Stimulated activated CD4-positive, alpha-beta T cell treated with anti-CD3 and anti-CD28 coated beads, TNF-alpha, amount 100 ng/mL, for 4 hours (primary cell): ENCODE results near the gene TPD52L1.

Experiments used
- DNase-seq, 3 experiments: peaks; one replicate each; pipeline ENCODE4 v3.0.0-alpha.2; 2020; ENCODE audit warnings: low read depth in 3 of 3

TPD52L1 gene

DNA sequence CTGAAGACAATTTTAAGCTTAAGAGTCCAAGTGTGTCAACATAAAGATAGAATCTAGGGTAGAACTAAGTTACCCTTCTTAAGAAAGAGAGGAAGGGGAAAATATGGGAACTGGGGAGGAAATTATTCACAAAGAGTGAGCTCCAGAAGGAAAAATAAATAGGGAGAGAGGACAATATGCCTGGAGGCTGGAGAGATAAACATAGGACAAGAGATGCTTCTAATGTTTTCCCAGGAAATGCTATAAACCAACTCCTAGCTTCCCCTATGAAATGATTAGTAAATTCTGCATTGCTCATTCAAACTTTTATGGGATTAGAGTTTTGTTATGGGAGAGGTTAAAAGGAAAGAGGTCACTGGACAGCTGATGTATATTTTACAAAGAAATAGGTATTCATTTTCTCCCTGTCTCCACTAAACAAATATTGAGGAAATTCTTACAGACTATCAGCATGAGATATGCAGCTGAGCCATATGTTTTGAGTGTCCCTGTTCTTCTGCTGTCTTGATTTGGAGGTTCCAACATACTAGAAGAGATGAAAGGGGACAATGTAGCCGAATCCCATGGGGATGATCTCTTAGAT, 22.0 kb downstream of the TPD52L1 start:
- DNase-seq: no peak

DNA sequence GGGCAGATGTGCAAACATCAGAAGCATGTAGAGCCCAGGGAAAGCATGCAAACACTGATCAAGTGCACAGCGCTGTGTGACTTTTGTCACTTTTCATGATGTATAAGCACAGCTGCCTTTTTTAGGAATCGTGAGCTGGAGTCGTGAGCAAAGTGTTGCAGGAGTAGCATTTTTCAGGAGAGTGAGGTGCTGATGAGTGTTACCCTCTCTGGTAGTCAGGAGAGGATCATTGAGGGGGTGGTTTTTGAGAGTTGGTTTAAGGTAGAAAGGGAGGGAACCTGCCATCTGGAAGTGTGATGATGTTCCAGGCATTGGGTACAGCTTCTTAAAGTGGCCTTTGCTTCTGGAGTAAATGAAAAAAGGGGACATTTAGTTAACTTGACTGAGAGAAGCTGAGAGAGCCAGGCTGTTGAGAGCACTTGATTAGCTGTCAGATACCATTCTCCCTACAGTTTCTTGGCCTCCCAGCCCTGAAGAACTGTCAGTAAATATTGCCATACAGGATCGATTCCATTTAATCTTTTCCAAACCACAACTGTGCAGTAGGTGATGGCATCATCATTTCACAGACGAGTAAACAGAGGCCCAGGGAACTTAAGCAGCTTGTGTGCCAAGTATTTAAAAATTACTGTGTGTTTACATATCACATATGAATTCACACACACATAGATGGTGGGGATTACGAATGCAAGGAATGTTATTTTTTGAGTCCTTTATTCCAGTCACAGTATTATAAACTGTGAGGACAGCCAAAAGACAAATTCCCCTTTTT, 28.9 kb downstream of the TPD52L1 start:
- DNase-seq: no peak

- DNase-seq: no peak
Measured at GRCh38 chr6:125183391-125183790, 29.8 kb downstream of the TPD52L1 start.

DNA sequence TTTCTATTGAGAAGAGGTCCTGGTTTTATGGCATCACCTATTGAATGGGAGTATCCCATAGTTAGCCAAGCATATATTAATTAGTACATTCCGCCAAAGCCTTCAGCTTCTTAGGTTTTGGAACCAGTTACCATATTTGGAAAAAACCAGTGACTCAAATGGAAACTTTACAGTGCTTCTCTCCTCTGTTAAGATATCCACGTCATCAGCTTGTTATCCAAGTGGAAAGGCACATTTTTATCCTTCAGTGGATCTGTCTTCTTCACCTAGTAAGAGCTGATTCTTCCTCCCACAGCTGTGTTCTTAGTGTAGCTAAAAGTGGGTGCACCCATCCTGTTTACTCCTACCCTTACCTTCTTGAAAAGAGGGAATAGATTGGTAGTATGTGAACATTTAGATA, 34.5 kb downstream of the TPD52L1 start:
- DNase-seq: no peak

GRCh38 chr6:125188594-125189203, 35.1 kb downstream of the TPD52L1 start:
- DNase-seq: no peak

GRCh38 chr6:125189494-125189893, 35.9 kb downstream of the TPD52L1 start:
- DNase-seq: no peak

DNA sequence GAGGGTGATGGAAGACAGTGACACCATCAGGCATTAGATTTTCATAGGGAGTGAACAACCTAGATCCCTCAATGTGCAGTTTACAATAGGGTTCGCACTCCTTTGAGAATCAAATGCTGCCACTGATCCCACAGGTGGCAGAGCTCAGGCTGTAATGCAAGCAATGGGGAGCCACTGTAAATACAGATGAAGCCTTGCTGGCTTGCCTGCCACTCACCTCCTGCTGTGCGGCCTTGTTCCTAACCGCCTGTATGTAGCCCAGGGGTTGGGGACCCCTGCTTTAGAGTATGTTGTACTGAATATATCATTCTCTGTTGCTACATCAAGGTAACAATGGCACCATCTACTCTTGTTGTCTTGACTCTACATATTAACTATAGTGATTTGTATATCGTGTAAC, 37.1 kb downstream of the TPD52L1 start:
- no peak for DNase-seq

- DNase-seq: peak; percentile 9 to 21 (median 12)
Measured at GRCh38 chr6:125191916-125192609, 38.5 kb downstream of the TPD52L1 start.

- no peak for DNase-seq
Measured at GRCh38 chr6:125192610-125192930, 39.0 kb downstream of the TPD52L1 start.

DNA sequence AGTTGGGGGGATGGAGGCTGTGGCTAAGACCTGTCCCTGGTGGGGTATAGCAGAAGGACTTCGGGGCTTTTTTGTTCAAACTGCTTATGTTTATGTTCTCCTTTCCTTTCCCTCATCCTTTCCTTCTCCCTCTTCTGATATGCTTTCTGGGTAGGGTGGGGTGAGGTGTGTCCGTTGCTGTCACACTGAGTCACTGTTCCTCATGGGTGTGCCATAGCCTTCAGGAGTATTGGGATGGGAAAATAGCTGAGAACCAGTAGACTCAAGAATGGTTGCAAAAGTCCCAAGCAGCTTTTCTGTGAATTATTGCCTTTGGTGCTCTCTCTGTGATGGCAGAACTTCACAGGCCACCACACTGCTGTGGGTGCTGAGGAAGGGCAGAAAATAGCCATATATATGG, 39.6 kb downstream of the TPD52L1 start:
- no peak for DNase-seq

GRCh38 chr6:125194941-125195340, 41.4 kb downstream of the TPD52L1 start:
- no peak for DNase-seq

GRCh38 chr6:125195526-125195925, 42.0 kb downstream of the TPD52L1 start:
- DNase-seq: no peak

- no peak for DNase-seq
Measured at GRCh38 chr6:125196613-125197012, 43.0 kb downstream of the TPD52L1 start.

DNA sequence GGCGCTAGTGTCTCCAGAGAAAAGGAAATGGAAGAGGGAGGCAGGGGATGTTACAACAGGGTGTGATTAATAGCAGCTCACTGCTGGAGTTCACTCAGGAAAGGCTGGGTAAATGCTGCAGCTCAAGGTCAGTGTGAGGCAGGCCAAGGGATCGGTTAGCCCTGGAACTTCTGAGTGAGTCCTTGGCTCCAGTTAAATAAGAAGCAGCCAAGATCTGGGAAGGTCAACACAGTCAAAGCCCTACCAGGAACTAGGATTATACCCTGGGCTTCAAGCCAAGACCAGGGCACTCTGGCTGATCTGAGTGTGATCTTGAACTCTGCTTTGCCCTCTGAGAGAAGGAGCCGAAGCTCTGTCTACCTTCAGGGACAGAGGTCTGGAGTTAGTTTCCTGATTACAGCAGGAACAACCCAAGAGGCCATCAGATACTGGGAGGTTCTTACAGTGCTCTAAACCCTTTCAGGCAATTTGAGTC, 44.3 kb downstream of the TPD52L1 start:
- no peak for DNase-seq

DNA sequence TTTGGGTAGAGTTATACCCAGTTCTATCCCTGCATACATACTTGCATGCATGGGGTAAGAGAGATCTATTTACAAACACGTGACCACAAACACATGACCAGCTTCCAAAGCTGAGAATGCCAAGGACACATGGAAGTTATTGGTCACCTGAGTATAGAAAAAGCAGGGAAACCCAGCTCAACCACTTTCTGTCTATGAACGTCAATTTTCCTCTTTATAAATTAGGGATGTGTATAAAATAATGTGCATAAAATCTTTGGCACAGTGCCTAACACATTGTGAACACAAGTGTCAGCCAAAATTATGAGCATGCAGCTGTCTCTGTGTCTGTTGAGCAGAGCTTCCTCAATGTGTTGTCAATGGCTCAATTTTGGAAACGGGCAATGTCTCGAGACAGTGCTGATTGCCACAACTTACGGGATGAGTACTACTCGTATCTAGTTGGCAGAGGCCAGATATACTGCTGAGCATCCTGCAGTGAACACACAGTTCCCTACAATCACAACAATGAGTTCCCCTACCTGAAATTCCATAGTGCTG, 44.9 kb downstream of the TPD52L1 start:
- DNase-seq: no peak

DNA sequence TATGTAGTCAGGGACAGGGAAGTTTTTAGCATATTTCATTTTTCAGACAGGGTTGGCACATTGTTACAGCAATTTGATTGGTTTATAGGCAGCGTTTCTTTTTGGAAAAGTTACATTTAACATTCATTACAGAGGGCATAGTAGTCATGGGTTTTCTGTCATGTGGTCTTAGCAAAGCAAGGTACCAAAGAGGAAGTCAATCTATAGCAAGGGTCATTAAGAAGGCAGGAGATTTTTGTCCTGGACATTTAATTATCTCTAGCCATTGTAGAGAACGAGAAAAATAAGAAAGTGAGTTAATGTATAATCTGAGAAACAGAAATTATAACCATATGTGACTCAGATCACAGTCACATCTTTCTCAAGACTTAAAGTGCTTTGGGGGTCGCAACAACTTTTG, 47.4 kb downstream of the TPD52L1 start:
- DNase-seq: no peak

DNA sequence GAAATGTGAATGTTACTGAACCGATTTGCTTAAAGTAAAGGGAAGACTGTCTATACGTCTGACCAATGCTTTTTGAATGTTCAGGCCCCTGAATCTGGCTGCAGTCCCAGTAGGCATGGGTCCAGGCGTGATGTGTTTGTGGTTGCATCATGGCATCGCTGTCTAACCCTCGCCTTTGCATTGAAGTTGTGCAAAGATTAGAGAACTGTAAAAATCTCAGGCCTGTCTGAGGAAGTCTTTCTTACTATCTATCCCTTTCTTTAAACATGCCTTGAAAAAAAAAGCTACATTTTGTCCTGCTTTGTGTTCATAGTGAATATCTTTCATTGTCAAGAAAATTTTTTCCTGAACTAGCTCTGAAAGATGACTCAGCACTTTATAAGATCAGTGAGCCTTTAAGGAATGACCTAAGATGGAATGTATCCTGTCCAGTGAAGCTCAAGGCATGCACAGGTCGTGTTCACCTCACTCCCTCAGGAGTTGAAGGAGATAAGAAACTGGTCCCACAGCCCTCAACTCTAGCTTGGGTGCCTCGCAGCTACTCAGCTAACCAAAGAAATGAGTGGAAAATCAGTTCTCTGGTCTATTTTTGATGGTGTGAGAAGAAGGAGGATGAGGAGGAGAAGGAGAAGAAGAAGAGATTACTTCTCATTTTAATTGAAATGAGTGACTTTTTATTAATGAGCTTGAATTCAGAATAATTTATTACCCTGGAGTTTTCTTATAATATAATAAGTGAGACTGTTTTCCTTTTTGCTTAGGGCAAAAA, 48.6 kb downstream of the TPD52L1 start:
- DNase-seq: no peak

GRCh38 chr6:125203395-125203794, 49.8 kb downstream of the TPD52L1 start:
- no peak for DNase-seq

- DNase-seq: no peak
Measured at GRCh38 chr6:125205931-125206330, 52.4 kb downstream of the TPD52L1 start.

DNA sequence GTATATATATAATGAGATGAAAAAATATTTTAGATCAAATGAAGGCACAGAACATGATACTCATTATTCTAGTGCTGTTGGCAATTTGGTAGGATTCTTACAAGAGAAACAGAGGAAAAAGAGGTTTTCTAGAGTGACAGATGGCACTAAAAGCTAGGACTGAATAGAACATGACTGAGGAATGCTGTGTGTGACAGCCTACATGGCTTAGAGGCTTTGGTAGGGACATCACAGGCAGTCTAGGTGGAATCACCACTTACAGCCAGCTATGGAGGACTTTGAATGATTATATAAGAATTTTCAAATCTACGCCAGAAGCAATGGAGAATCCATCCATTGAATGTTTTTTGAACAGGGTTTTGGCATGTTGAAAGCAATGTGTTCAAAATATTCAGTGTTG, 52.8 kb downstream of the TPD52L1 start:
- DNase-seq: no peak

DNA sequence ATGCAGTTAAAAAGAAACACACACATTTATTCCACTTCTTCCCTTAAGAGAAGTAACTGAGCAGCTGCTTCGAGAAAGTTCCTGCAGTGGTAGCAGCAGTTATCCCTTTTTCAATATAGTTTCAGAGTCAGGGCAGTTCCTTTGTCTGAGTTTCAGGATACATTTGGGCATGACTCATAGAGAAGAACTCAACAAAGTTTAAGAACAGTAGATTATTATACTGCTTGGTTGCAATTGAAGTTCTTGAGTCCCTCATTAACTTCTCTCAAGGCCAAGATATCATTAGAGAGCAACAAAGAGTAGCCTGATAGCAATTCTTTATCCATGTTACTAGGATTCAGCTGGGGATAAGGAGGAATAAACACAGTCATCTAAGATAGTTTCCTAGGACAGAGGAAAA, 54.4 kb downstream of the TPD52L1 start:
- DNase-seq: no peak
